CD4-positive, alpha-beta T cell (primary cell): Measurements from ENCODE around the gene PATJ. TPM values are rescaled to one million over a fixed set of nuclear protein-coding genes. Genes with fewer than 3 reads are reported as not detected.
"Not testable (repeated sequence)": the region's sequence is repeated elsewhere in the genome, so short reads cannot be mapped to it uniquely, and the experiment has no call there.

Source experiments
- ATAC-seq: fragments of 200-7000 bp; cut with Tn5 transposase; one replicate; pipeline ENCODE4 v1.10.0; 2022; ENCODE audit warnings: mild to moderate bottlenecking; ENCODE audit not compliant: poor library complexity
- CTCF ChIA-PET: fragments of 350-600 bp; sonication (Branson Sonifier 250); formaldehyde crosslinking; loops from one replicate; lab custom pipeline; 2021; ENCODE audit warnings: antibody characterized with exemption, inconsistent platforms; lab: Charles Lee
- POLR2A ChIA-PET: fragments of 350-600 bp; sonication (Branson Sonifier 250); formaldehyde crosslinking; loops from one replicate; lab custom pipeline; 2021; ENCODE audit warnings: antibody characterized with exemption, inconsistent platforms; lab: Charles Lee
- DNase-seq, 14 experiments: peaks; one replicate each; pipeline ENCODE4 v3.0.0-alpha.2; 2013 to 2020; ENCODE audit warnings: mixed read lengths in 2 of 14
- H3K27ac ChIP-seq, 2 donors: one replicate each; pipeline versions ENCODE4 v1.5.1 to v1.7.0; 2013; ENCODE audit warnings: low read length in 2 of 2, low read depth in 1 of 2, mild to moderate bottlenecking in 1 of 2
- H3K27me3 ChIP-seq, 2 experiments: 1 replicate in 1 of 2; 2 replicates in 1 of 2; pipeline versions ENCODE4 v1.6.1 to v1.7.0; 2013; ENCODE audit warnings: low read length in 2 of 2, control low read depth in 1 of 2, mild to moderate bottlenecking in 1 of 2, moderate library complexity in 1 of 2; ENCODE audit not compliant: insufficient read depth in 2 of 2, control insufficient read depth in 1 of 2
- H3K36me3 ChIP-seq: one replicate; pipeline ENCODE4 v1.6.1; 2013; ENCODE audit warnings: low read length, control low read depth; ENCODE audit not compliant: insufficient read depth
- H3K4me1 ChIP-seq: one replicate; pipeline ENCODE4 v1.6.1; 2013; ENCODE audit warnings: low read length, control low read depth; ENCODE audit not compliant: insufficient read depth
- H3K4me3 ChIP-seq: one replicate; pipeline ENCODE4 v1.5.1; 2013; ENCODE audit warnings: mild to moderate bottlenecking, low read length, moderate library complexity
- H3K9me3 ChIP-seq, 2 experiments: 1 replicate in 1 of 2; 2 replicates in 1 of 2; pipeline versions ENCODE4 v1.6.1 to v1.7.0; 2013; ENCODE audit warnings: low read length in 2 of 2, mild to moderate bottlenecking in 2 of 2, control low read depth in 1 of 2, moderate library complexity in 1 of 2; ENCODE audit not compliant: control insufficient read depth in 1 of 2, insufficient read depth in 1 of 2
- H3K27ac Mint-ChIP-seq: one replicate; pipeline ENCODE4 v1.8.0; 2020; ENCODE audit warnings: mixed read lengths
- H3K27me3 Mint-ChIP-seq: one replicate; pipeline ENCODE4 v1.8.0; 2021; ENCODE audit warnings: mixed read lengths
- H3K36me3 Mint-ChIP-seq: one replicate; pipeline ENCODE4 v1.8.0; 2021; ENCODE audit warnings: low read depth, mixed read lengths
- H3K4me1 Mint-ChIP-seq: one replicate; pipeline ENCODE4 v1.8.0; 2021; ENCODE audit warnings: low read depth, mixed read lengths
- H3K4me3 Mint-ChIP-seq: one replicate; pipeline ENCODE4 v1.8.0; 2020; ENCODE audit warnings: mild to moderate bottlenecking, mixed read lengths
- H3K9me3 Mint-ChIP-seq: one replicate; pipeline ENCODE4 v1.8.0; 2020; ENCODE audit warnings: mixed read lengths
- CTCF ChIP-seq: fragments of 200-600 bp; IDR thresholded peaks from one replicate; pipeline ENCODE4 v1.8.0; 2022; ENCODE audit warnings: antibody characterized with exemption, mild to moderate bottlenecking
- intact Hi-C, 2 experiments: fragments of 100-400 bp; cut with DNase I in 1 of 2; cut with micrococcal nuclease in 1 of 2; formaldehyde crosslinking; loops; one replicate each; pipeline versions ENCODE4 v1.15.1 to v1.9.0; 2023 to 2025; cut with DNase I, micrococcal nuclease
- total RNA-seq, 174 experiments: library from RNA in 2 of 174; stranded (reverse) in 2 of 174; gene quantifications; one replicate each; pipeline ENCODE4 v1.2.3 and lab custom pipeline; 2021 to 2026

PATJ gene
- total RNA-seq, 2 experiments from 2014 or later = 50.4 to 54.1 TPM

- Mint-ChIP-seq H3K36me3 (peaks cover 95% of the 10 kb centered on the region), H3K4me3 (no peak overlapping the region), H3K27me3 (no peaks in the 10 kb centered on the region), H3K27ac (no peak overlapping the region), H3K4me1 (no peaks in the 10 kb centered on the region), H3K9me3 (peaks cover 3% of the 10 kb centered on the region)
- Histone ChIP-seq H3K9me3 (no peaks in the 10 kb centered on the region), H3K4me1 (no peaks in the 10 kb centered on the region), H3K4me3 (no peak overlapping the region), H3K27me3 (no peaks in the 10 kb centered on the region), H3K36me3 (peaks cover 24% of the 10 kb centered on the region), H3K27ac (no peak overlapping the region)
- POLR2A ChIA-PET = no interaction called here
- TF ChIP-seq CTCF = no peak
- intact Hi-C loops = no loop called here
- no peak for ATAC-seq
- no peak for DNase-seq
- CTCF ChIA-PET = no interaction called here
Observed at GRCh38 chr1:61887076-61887867, 145.0 kb downstream of the PATJ start.

DNA sequence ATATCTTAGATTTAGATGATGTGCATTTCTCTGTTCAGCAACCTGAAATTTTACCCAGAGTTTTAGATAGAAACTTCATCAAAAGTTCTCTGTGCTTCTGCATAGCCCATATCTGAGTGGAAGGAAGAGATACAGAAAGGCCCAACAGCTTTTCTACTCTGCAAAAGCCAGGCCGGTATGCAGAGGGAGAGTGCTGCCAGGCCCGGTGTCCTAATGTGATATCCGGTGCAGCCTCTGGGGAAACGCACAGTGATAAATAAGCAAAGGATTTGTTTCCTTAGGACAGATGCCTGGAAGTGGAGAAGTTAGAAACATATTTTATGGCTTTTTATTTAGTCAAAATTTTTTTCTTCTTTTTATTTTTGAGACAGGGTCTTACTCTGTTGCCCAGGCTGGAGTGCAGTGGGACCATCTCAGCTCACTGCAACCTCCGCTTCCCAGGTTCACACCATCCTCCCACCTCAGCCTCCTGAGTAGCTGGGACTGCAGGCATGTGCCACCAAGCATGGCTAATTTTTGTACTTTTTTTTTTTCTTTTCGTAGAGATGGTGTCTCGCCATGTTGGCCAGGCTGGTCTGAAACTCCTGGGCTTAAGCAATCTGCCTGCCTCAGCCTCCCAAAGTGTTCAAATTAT, 145.8 kb downstream of the PATJ start:
- peaks cover 95% of the 10 kb centered on the region for H3K36me3 Mint-ChIP-seq
- Histone ChIP-seq H3K4me3 (no peak overlapping the region), H3K36me3 (peaks cover 17% of the 10 kb centered on the region), H3K4me1 (no peaks in the 10 kb centered on the region), H3K27ac (no peak overlapping the region), H3K27me3 (no peaks in the 10 kb centered on the region), H3K9me3 (no peaks in the 10 kb centered on the region)
- ATAC-seq (no peak), DNase-seq (no peak)
- H3K27me3 Mint-ChIP-seq = no peaks in the 10 kb centered on the region
- CTCF ChIA-PET = no interaction called here
- H3K27ac Mint-ChIP-seq = no peak overlapping the region
- no peak for TF ChIP-seq CTCF
- intact Hi-C loops = no loop called here
- no peak overlapping the region for H3K4me3 Mint-ChIP-seq
- H3K4me1 Mint-ChIP-seq = no peaks in the 10 kb centered on the region
- peaks cover 3% of the 10 kb centered on the region for H3K9me3 Mint-ChIP-seq
- POLR2A ChIA-PET = no interaction called here

GRCh38 chr1:61888808-61889207, 146.5 kb downstream of the PATJ start:
- ATAC-seq (no peak), DNase-seq (no peak)
- Histone ChIP-seq H3K4me3 (no peak overlapping the region), H3K4me1 (no peaks in the 10 kb centered on the region), H3K9me3 (no peaks in the 10 kb centered on the region), H3K36me3 (peaks cover 17% of the 10 kb centered on the region), H3K27me3 (no peaks in the 10 kb centered on the region), H3K27ac (no peak overlapping the region)
- POLR2A ChIA-PET = no interaction called here
- Mint-ChIP-seq H3K4me1 (no peaks in the 10 kb centered on the region), H3K4me3 (no peak overlapping the region), H3K9me3 (peaks cover 3% of the 10 kb centered on the region), H3K27me3 (no peaks in the 10 kb centered on the region), H3K36me3 (peaks cover 96% of the 10 kb centered on the region), H3K27ac (no peak overlapping the region)
- no peak for TF ChIP-seq CTCF
- intact Hi-C loops = no loop called here
- CTCF ChIA-PET = no interaction called here

DNA sequence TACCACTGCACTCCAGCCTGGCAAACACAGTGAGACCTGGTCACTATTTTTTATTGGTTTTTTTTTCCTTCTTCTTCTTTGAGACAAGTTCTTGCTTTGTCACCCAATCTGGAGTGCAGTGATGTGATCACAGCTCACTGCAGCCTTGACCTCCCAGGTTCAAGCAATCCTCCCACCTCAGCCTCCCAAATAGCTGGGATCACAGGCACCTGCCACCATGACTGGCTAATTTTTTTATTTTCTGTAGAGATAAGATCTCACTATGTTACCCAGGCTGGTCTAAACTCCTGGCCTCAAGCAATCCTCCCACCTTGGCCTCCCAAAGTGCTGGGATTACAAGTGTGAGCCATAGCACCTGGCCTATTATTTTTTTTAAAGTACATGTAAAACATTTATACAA, 148.2 kb downstream of the PATJ start:
- H3K9me3 ChIP-seq, POLR2A ChIA-PET, CTCF ChIA-PET, H3K4me1 Mint-ChIP-seq, H3K4me3 ChIP-seq, H3K27ac Mint-ChIP-seq, H3K4me1 ChIP-seq, intact Hi-C loops, H3K27ac ChIP-seq, H3K9me3 Mint-ChIP-seq, H3K27me3 Mint-ChIP-seq, H3K27me3 ChIP-seq, H3K36me3 ChIP-seq, H3K4me3 Mint-ChIP-seq, DNase-seq, ATAC-seq: not testable (repeated sequence)
- peaks cover 96% of the 10 kb centered on the region for H3K36me3 Mint-ChIP-seq
